H9 (cell line): ENCODE results near the gene SLC25A14. TPM values are rescaled to one million over a fixed set of nuclear protein-coding genes. Genes with fewer than 3 reads are reported as not detected.

Experiments
- DNase-seq: peaks from one replicate; pipeline ENCODE4 v3.0.0-alpha.2; 2017
- H2AFZ ChIP-seq: one replicate; pipeline ENCODE4 v1.6.1; 2013; ENCODE audit warnings: mild to moderate bottlenecking, low read length, control low read depth, moderate library complexity
- H2AK5ac ChIP-seq: 2 replicates; pipeline ENCODE4 v1.6.1; 2013; ENCODE audit warnings: low read length, control low read depth, mixed read lengths; ENCODE audit not compliant: insufficient read length
- H2BK120ac ChIP-seq: one replicate; pipeline ENCODE4 v1.6.1; 2013; ENCODE audit warnings: low read depth, mild to moderate bottlenecking, low read length, control low read depth, inconsistent platforms; ENCODE audit not compliant: poor library complexity, severe bottlenecking
- H2BK12ac ChIP-seq: 2 replicates; pipeline ENCODE4 v1.6.1; 2013; ENCODE audit warnings: low read length, control low read depth, mixed read lengths, low read depth; ENCODE audit not compliant: insufficient read length
- H2BK15ac ChIP-seq: 2 replicates; pipeline ENCODE4 v1.6.1; 2013; ENCODE audit warnings: low read depth, low read length, control low read depth
- H2BK20ac ChIP-seq: one replicate; pipeline ENCODE4 v1.6.1; 2013; ENCODE audit warnings: low read depth, mild to moderate bottlenecking, low read length, control low read depth, inconsistent platforms; ENCODE audit not compliant: poor library complexity, severe bottlenecking
- H2BK5ac ChIP-seq: 2 replicates; pipeline ENCODE4 v1.6.1; 2013; ENCODE audit warnings: low read length, control low read depth, mixed read lengths; ENCODE audit not compliant: insufficient read length
- H3K14ac ChIP-seq: 2 replicates; pipeline ENCODE4 v1.6.1; 2013; ENCODE audit warnings: low read length, control low read depth; ENCODE audit not compliant: insufficient read depth
- H3K18ac ChIP-seq: 2 replicates; pipeline ENCODE4 v1.6.1; 2013; ENCODE audit warnings: low read depth, mild to moderate bottlenecking, mixed read lengths, low read length, control low read depth; ENCODE audit not compliant: insufficient read length
- H3K23ac ChIP-seq: 2 replicates; pipeline ENCODE4 v1.6.1; 2013; ENCODE audit warnings: low read length, control low read depth, mixed read lengths, low read depth; ENCODE audit not compliant: insufficient read length
- H3K23me2 ChIP-seq: 2 replicates; pipeline ENCODE4 v1.6.1; 2013; ENCODE audit warnings: low read depth, mild to moderate bottlenecking, mixed read lengths, low read length, control low read depth; ENCODE audit not compliant: insufficient read length, poor library complexity, severe bottlenecking
- H3K27ac ChIP-seq: 2 replicates; pipeline ENCODE4 v1.5.1; 2013; ENCODE audit warnings: low read length, control low read depth, mixed read lengths, low read depth; ENCODE audit not compliant: insufficient read length
- H3K27me3 ChIP-seq: 2 replicates; pipeline ENCODE4 v1.6.1; 2013; ENCODE audit warnings: low read length, control low read depth, inconsistent platforms; ENCODE audit not compliant: insufficient read depth
- H3K4ac ChIP-seq: 2 replicates; pipeline ENCODE4 v1.6.1; 2013; ENCODE audit warnings: low read depth, mild to moderate bottlenecking, control low read depth, inconsistent platforms, low read length, moderate library complexity
- H3K4me1 ChIP-seq: 2 replicates; pipeline ENCODE4 v1.6.1; 2013; ENCODE audit warnings: low read length, control low read depth, inconsistent platforms; ENCODE audit not compliant: insufficient read depth
- H3K4me2 ChIP-seq: 2 replicates; pipeline ENCODE4 v1.6.1; 2013; ENCODE audit warnings: low read length, control low read depth, mixed read lengths; ENCODE audit not compliant: insufficient read length, insufficient read depth
- H3K56ac ChIP-seq: 2 replicates; pipeline ENCODE4 v1.6.1; 2013; ENCODE audit warnings: low read depth, mild to moderate bottlenecking, mixed read lengths, low read length, control low read depth; ENCODE audit not compliant: insufficient read length
- H3K79me1 ChIP-seq: 2 replicates; pipeline ENCODE4 v1.6.1; 2013; ENCODE audit warnings: low read depth, mild to moderate bottlenecking, moderate library complexity, low read length, control low read depth, inconsistent platforms; ENCODE audit not compliant: insufficient read depth, poor library complexity, severe bottlenecking
- H3K79me2 ChIP-seq: 2 replicates; pipeline ENCODE4 v1.6.1; 2013; ENCODE audit warnings: low read length, control low read depth, inconsistent platforms; ENCODE audit not compliant: insufficient read depth
- H3K9ac ChIP-seq: 2 replicates; pipeline ENCODE4 v1.6.1; 2013; ENCODE audit warnings: low read length, control low read depth, mixed read lengths; ENCODE audit not compliant: insufficient read length; ENCODE audit errors: extremely low read depth
- H3K9me3 ChIP-seq: one replicate; pipeline ENCODE4 v1.6.1; 2013; ENCODE audit warnings: low read depth, low read length, inconsistent platforms; ENCODE audit not compliant: control insufficient read depth
- H3T11ph ChIP-seq: one replicate; pipeline ENCODE4 v1.6.1; 2013; ENCODE audit warnings: mild to moderate bottlenecking, low read length, control low read depth, inconsistent platforms
- H4K20me1 ChIP-seq: one replicate; pipeline ENCODE4 v1.6.1; 2013; ENCODE audit not compliant: control insufficient read depth, insufficient read length, insufficient read depth
- H4K5ac ChIP-seq: 2 replicates; pipeline ENCODE4 v1.6.1; 2013; ENCODE audit warnings: low read depth, mild to moderate bottlenecking, mixed read lengths, low read length, control low read depth; ENCODE audit not compliant: insufficient read length
- H4K8ac ChIP-seq: replicated peaks from 2 replicates; pipeline ENCODE4 v1.6.1; 2013; ENCODE audit warnings: low read length, control low read depth, mixed read lengths, low read depth; ENCODE audit not compliant: insufficient read length
- H4K91ac ChIP-seq: 2 replicates; pipeline ENCODE4 v1.6.1; 2013; ENCODE audit warnings: low read depth, mild to moderate bottlenecking, moderate library complexity, mixed read lengths, low read length, control low read depth; ENCODE audit not compliant: insufficient read length
- H3K27ac Mint-ChIP-seq, 3 experiments: 2 replicates in 2 of 3; 3 replicates in 1 of 3; pipeline ENCODE4 v1.8.0; 2020 to 2021; ENCODE audit warnings: mixed read lengths in 3 of 3, mild to moderate bottlenecking in 1 of 3, moderate library complexity in 1 of 3
- H3K27me3 Mint-ChIP-seq: 2 replicates; pipeline ENCODE4 v1.8.0; 2021; ENCODE audit warnings: low read depth, mild to moderate bottlenecking, moderate library complexity, mixed read lengths
- H3K36me3 Mint-ChIP-seq, 3 experiments: 2 replicates in 2 of 3; 3 replicates in 1 of 3; pipeline ENCODE4 v1.8.0; 2020 to 2021; ENCODE audit warnings: low read depth in 3 of 3, mixed read lengths in 3 of 3; ENCODE audit not compliant: insufficient read depth in 1 of 3
- H3K4me1 Mint-ChIP-seq, 2 experiments: 2 replicates each; pipeline ENCODE4 v1.8.0; 2020; ENCODE audit warnings: mixed read lengths in 2 of 2
- H3K4me3 Mint-ChIP-seq, 2 experiments: 2 replicates in 1 of 2; 3 replicates in 1 of 2; pipeline ENCODE4 v1.8.0; 2020 to 2021; ENCODE audit warnings: mild to moderate bottlenecking in 2 of 2, mixed read lengths in 2 of 2, moderate library complexity in 1 of 2
- H3K9me3 Mint-ChIP-seq, 2 experiments: 2 replicates in 1 of 2; 3 replicates in 1 of 2; pipeline ENCODE4 v1.8.0; 2020; ENCODE audit warnings: mild to moderate bottlenecking in 2 of 2, mixed read lengths in 2 of 2, moderate library complexity in 1 of 2
- CTCF ChIP-seq: fragments of 200-600 bp; sonication (generic); conservative IDR thresholded peaks from 3 replicates; pipeline ENCODE4 v1.8.0; 2021; ENCODE audit warnings: antibody characterized with exemption, mild to moderate bottlenecking
- WGBS: extraction: QIAGEN DNeasy Blood & Tissue Kit; methylation state at CpG from one replicate; pipeline ENCODE4 v1.1.7; 2013; ENCODE audit warnings: missing lambda C conversion rate, low lambda C conversion rate, mixed read lengths; ENCODE audit not compliant: insufficient read length; ENCODE audit errors: extremely low coverage; 5-methylcytosine and 5-hydroxymethylcytosine counted together
- total RNA-seq: library from RNA; stranded (reverse); gene quantifications from 2 replicates; pipeline ENCODE4 v1.2.1, GENCODE V29; 2021

SLC25A14 gene
- total RNA-seq, 1 experiment from 2014 or later, result 12.7 TPM

GRCh38 chrX:130386408-130386808 is 46.7 kb downstream of the SLC25A14 start:
- H4K8ac ChIP-seq, result no peak overlapping the region
- H3K4me2 ChIP-seq, result no peak overlapping the region
- H3K9ac ChIP-seq, result no peak overlapping the region
- no peak overlapping the region for H3K18ac ChIP-seq
- no peak overlapping the region for H2AFZ ChIP-seq
- H3K4me1 Mint-ChIP-seq, result no peaks in the 10 kb centered on the region
- H3K23me2 ChIP-seq, result no peaks in the 10 kb centered on the region
- no peaks in the 10 kb centered on the region for H4K20me1 ChIP-seq
- TF ChIP-seq CTCF, result no peak
- H3K36me3 Mint-ChIP-seq, result peaks cover 0 to 8% (median 0%) of the 10 kb centered on the region in 3 experiments; a peak in 1 of 7 replicates
- H3K23ac ChIP-seq, result no peak overlapping the region
- H4K5ac ChIP-seq, result no peak overlapping the region
- H3K27ac ChIP-seq, result no peak overlapping the region
- no peak for DNase-seq
- H2BK20ac ChIP-seq, result no peak overlapping the region
- no peak overlapping the region for H2BK120ac ChIP-seq
- H3K56ac ChIP-seq, result no peak overlapping the region
- H3K79me1 ChIP-seq, result no peaks in the 10 kb centered on the region
- H3K4me3 Mint-ChIP-seq, result no peak overlapping the region
- H3K4me1 ChIP-seq, result no peaks in the 10 kb centered on the region
- H3K27ac Mint-ChIP-seq, result no peak overlapping the region
- H3K27me3 ChIP-seq, result no peaks in the 10 kb centered on the region
- no peak overlapping the region for H3K4ac ChIP-seq
- peaks cover 0 to 31% of the 10 kb centered on the region in 2 experiments; a peak in 3 of 5 replicates for H3K9me3 Mint-ChIP-seq
- H3K27me3 Mint-ChIP-seq, result peaks cover 5% of the 10 kb centered on the region
- WGBS, result no CpG with 5 or more reads among the region's 5 CpGs
- H2AK5ac ChIP-seq, result no peak overlapping the region
- no peaks in the 10 kb centered on the region for H3K79me2 ChIP-seq
- no peak overlapping the region for H2BK5ac ChIP-seq
- H2BK12ac ChIP-seq, result no peak overlapping the region
- no peak overlapping the region for H2BK15ac ChIP-seq
- H3T11ph ChIP-seq, result no peak overlapping the region
- no peak overlapping the region for H3K14ac ChIP-seq
- peaks cover 9% of the 10 kb centered on the region for H3K9me3 ChIP-seq
- no peak overlapping the region for H4K91ac ChIP-seq
